Right atrium auricular region (tissue), 2 donors: ENCODE data around the gene PHTF1. TPM values are rescaled to one million over a fixed set of nuclear protein-coding genes. Genes with fewer than 3 reads are reported as not detected.
A peak's percentile ranks its signal among the peaks of the same experiment; 100 is the strongest.

Source experiments
- DNase-seq: peaks from one replicate; pipeline ENCODE4 v3.0.0-alpha.2; 2019; ENCODE audit warnings: low spot score
- H3K27ac ChIP-seq, 2 donors: fragments of 200-600 bp; sonication (generic); 1 replicate in 1 of 2; 2 replicates in 1 of 2; pipeline ENCODE4 v1.5.1; 2016 to 2019
- H3K27me3 ChIP-seq, 2 donors: fragments of 200-600 bp; sonication (generic); one replicate each; pipeline versions ENCODE4 v1.5.1 to v1.6.0; 2017 to 2019
- H3K36me3 ChIP-seq: fragments of 200-600 bp; sonication (generic); one replicate; pipeline ENCODE4 v1.5.1; 2016
- H3K4me1 ChIP-seq, 2 donors: fragments of 200-600 bp; sonication (generic); one replicate each; pipeline versions ENCODE4 v1.5.1 to v1.6.0; 2017 to 2019
- H3K4me3 ChIP-seq, 2 donors: fragments of 200-600 bp; sonication (generic); 1 replicate in 1 of 2; 2 replicates in 1 of 2; pipeline ENCODE4 v1.5.1; 2017 to 2019; ENCODE audit warnings: mild to moderate bottlenecking in 1 of 2, moderate library complexity in 1 of 2
- H3K9me3 ChIP-seq, 2 donors: fragments of 200-600 bp; sonication (generic); one replicate each; pipeline ENCODE4 v1.5.1; 2019
- total RNA-seq, 2 donors: library from RNA; depleted of rRNA; stranded (reverse); fragments of >200 nt; gene quantifications; one replicate each; pipeline ENCODE4 v1.1.0, GENCODE V29; 2016
- TF ChIP-seq, protein P1 (sequence below), 2 donors: fragments of 200-600 bp; sonication (generic); IDR thresholded peaks; one replicate each; pipeline ENCODE4 v1.5.1; 2019; ENCODE audit warnings: antibody characterized with exemption in 2 of 2

The PHTF1 gene
- 10 to 100 TPM in 1 of 2 donors, 1 to 10 TPM in 1; 8.6 to 12.4 TPM for total RNA-seq

DNA sequence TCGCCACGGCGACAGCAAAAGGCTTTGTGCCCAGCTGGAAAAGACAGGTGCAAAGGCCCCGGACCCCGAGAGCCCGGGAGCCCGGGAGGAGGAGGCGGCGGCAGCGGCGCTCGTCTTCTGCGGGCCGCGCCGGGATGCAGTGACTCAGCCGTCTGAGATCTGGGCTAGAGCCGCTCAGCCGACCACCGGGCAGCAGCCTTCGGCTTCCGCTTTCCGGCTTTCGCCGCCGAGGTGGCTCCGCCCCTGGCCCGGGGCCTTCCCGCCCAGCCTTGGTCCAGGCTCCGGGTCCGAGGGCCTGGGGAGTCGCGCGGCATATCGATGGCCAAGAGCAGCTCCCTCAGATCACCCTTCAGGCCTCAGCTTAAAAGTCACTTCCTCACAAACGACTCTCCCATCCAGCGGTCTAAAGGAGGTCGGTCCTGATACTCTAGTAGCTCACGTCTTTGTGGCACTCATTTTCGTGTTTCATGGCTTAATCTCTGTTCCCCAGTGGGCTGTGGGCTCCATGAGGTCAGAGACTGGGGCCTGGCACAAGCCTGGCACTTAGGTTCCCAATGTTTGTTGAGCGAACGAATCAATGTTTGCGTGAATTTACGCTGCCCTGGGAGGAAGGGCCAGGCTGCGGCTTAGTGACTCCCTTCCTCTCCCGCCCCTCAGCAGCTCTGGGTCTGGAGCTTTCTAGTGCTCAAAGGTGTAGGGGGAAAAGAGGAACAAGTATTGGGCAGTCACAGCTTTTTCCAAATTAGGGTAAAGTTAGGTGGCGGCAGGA is at the start of gene PHTF1:
PHTF1 (minus strand) TSS at position 154 of the 769 bp plus-strand sequence. CDS start 783 bp downstream, outside the sequence.
- Histone ChIP-seq H3K4me3 (peak within 1 kb of the TSS; percentile 83 to 94), H3K9me3 (no peaks in the 10 kb centered on the region), H3K36me3 (no peaks in the 10 kb centered on the region), H3K27ac (peak within 1 kb of the TSS; percentile 86 to 92), H3K27me3 (no peaks in the 10 kb centered on the region), H3K4me1 (peaks cover 0 to 9% of the 10 kb centered on the region in 2 donors)
- DNase-seq = peak; percentile 73
- TF ChIP-seq, protein P1, sequence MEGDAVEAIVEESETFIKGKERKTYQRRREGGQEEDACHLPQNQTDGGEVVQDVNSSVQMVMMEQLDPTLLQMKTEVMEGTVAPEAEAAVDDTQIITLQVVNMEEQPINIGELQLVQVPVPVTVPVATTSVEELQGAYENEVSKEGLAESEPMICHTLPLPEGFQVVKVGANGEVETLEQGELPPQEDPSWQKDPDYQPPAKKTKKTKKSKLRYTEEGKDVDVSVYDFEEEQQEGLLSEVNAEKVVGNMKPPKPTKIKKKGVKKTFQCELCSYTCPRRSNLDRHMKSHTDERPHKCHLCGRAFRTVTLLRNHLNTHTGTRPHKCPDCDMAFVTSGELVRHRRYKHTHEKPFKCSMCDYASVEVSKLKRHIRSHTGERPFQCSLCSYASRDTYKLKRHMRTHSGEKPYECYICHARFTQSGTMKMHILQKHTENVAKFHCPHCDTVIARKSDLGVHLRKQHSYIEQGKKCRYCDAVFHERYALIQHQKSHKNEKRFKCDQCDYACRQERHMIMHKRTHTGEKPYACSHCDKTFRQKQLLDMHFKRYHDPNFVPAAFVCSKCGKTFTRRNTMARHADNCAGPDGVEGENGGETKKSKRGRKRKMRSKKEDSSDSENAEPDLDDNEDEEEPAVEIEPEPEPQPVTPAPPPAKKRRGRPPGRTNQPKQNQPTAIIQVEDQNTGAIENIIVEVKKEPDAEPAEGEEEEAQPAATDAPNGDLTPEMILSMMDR (IDR thresholded peaks at IDR 0.05) = no peak

DNA sequence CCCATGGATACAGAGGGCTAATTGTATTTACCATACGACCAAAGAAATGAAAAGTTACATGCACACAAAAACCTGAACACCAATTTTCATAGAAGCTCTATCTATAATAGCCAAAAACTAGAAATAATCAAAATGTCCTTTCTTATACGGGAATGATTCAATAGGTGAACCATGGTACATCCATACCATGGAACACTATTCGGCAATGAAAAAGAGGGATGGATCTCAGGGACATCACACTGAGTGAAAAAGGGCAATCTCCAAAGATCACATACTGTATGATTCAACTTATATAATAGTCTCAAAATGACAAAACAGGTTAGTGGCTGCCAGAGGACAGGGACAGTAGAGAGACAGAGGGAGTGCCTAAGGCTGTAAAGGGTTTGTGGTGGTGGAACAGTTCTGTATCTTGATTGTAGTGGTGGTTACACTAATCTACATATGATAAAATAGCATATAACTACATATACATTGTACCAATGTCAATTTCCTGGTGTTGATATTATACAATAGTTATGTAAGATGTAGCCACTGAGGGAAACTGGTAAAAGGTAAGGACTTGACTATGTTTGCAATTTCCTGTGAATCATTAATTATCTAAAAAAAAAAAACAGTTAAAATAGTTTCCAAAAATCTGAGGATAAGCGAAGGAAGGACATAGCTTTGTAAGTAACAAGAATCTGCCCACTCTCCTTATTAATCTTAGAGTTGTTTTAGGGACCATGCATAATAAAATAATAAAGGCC is 49.3 kb upstream of the PHTF1 start:
- no peak for DNase-seq
- H3K4me3 ChIP-seq = no peak overlapping the region
- no peaks in the 10 kb centered on the region for H3K36me3 ChIP-seq
- H3K4me1 ChIP-seq = peaks cover 0 to 36% of the 10 kb centered on the region in 2 donors
- H3K27me3 ChIP-seq = no peaks in the 10 kb centered on the region
- no peak overlapping the region for H3K27ac ChIP-seq
- H3K9me3 ChIP-seq = no peaks in the 10 kb centered on the region
- TF ChIP-seq, protein P1 (IDR thresholded peaks at IDR 0.05) = no peak

DNA sequence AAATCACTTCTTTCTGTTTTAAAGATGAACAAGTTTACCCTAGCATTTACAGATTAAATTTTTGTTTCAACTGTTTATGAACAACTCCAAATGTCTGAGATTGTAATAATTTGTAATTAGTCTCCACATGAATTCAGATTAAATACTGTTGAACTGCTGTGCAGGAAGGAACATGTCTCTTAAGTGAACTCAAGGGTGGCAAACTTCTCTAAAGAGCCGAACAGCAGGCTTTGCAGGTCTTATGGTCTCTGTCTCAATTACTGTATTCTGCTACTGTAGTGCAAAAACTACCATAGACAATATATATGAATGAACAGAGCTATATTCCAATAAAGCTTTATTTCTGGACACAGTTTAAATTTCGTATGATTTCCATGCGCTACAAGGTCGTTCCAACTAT is 46.4 kb upstream of the PHTF1 start:
- no peak for DNase-seq
- Histone ChIP-seq H3K9me3 (no peaks in the 10 kb centered on the region), H3K27ac (peak overlapping the region in 1 of 2 donors; percentile 36), H3K4me3 (no peak overlapping the region), H3K36me3 (no peaks in the 10 kb centered on the region), H3K4me1 (peaks cover 0 to 32% of the 10 kb centered on the region in 2 donors), H3K27me3 (no peaks in the 10 kb centered on the region)
- TF ChIP-seq, protein P1 (IDR thresholded peaks at IDR 0.05) = no peak

DNA sequence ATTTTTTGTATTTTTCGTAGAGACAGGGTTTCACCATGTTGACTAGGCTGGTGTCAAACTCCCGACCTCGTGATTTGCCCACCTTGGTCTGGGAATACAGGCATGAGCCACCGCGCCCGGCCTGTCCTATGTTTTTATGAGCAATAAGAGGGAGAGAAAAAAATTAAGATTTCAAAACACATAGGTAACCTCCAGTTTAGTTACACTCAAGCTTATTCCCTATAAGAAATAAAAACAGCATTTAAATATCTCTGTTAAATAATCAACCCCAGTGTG is 45.9 kb upstream of the PHTF1 start:
- DNase-seq = no peak
- H3K4me3 ChIP-seq = no peak overlapping the region
- peaks cover 0 to 31% of the 10 kb centered on the region in 2 donors for H3K4me1 ChIP-seq
- TF ChIP-seq, protein P1 (IDR thresholded peaks at IDR 0.05) = no peak
- no peaks in the 10 kb centered on the region for H3K36me3 ChIP-seq
- peak overlapping the region in 1 of 2 donors; percentile 36 for H3K27ac ChIP-seq
- H3K9me3 ChIP-seq = no peaks in the 10 kb centered on the region
- no peaks in the 10 kb centered on the region for H3K27me3 ChIP-seq

DNA sequence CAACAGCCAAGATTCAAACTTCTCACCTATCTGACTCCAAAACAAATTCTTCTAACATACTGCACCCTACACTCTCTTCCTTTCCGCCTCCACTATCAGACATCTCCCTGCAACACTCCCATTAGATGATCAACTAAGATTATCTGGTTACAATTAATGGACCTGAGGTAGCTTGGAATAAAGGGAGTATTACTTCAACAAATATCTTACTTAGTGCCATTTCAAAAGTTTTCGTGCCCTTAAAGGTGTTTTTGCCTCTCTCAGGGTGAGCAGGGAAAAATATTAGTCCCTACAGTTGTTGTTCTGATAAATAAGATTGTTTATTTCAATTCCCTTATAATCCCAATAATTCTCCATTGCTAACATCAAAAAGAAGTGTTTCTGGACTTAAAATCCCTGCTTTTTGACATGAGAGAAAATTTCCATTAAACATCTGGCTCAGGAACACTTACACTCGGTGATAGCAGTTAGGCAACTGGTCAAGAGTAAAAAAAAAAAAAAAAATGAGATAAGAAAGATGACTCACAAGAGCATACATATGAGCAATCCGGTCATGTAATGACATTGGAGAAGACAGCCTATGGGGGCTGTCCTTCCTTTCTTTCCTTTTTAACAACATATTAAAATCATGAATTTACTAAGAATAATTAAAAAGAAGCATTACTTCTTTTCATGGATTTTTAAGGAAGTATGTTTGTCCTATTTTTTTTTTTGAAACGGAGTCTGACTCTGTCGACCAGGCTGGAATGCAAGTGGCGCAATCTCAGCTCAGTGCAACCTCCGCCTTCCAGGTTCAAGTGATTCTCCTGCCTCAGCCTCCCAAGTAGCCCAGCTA is 45.4 kb upstream of the PHTF1 start:
- Histone ChIP-seq H3K4me1 (peaks cover 0 to 31% of the 10 kb centered on the region in 2 donors), H3K27ac (peak overlapping the region; percentile 36 to 49), H3K4me3 (no peak overlapping the region), H3K9me3 (no peaks in the 10 kb centered on the region), H3K27me3 (no peaks in the 10 kb centered on the region), H3K36me3 (no peaks in the 10 kb centered on the region)
- TF ChIP-seq, protein P1 (IDR thresholded peaks at IDR 0.05) = no peak
- DNase-seq = no peak
